GM12872 (cell line): ENCODE measurements around the gene KNSTRN.

Experiments
- TF ChIP-seq, protein P1 (sequence below): IDR thresholded peaks from 3 replicates; pipeline ENCODE4 v1.5.1; 2011; ENCODE audit warnings: low read depth, mild to moderate bottlenecking, low read length, moderate library complexity; ENCODE audit not compliant: insufficient read depth

KNSTRN gene

DNA sequence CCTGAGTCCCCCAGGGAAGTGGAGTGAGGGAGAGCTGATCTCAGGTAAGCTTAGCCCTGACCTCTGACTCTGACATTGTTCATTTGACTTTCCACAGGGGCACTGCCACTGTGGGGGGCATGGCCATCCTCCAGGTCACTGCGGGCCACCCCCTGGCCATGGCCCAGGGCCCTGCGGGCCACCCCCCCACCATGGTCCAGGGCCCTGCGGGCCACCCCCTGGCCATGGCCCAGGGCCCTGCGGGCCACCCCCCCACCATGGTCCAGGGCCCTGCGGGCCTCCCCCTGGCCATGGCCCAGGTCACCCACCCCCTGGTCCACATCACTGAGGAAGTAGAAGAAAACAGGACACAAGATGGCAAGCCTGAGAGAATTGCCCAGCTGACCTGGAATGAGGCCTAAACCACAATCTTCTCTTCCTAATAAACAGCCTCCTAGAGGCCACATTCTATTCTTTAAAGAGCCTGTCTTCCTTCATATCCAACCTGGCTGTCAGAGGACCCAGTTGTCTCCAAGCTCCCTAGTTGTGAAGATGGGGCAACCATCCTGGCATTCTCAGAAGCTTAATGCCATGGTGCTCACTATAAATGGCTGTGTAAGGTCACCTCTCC is 26.4 kb upstream of the KNSTRN start:
- TF ChIP-seq, protein P1, sequence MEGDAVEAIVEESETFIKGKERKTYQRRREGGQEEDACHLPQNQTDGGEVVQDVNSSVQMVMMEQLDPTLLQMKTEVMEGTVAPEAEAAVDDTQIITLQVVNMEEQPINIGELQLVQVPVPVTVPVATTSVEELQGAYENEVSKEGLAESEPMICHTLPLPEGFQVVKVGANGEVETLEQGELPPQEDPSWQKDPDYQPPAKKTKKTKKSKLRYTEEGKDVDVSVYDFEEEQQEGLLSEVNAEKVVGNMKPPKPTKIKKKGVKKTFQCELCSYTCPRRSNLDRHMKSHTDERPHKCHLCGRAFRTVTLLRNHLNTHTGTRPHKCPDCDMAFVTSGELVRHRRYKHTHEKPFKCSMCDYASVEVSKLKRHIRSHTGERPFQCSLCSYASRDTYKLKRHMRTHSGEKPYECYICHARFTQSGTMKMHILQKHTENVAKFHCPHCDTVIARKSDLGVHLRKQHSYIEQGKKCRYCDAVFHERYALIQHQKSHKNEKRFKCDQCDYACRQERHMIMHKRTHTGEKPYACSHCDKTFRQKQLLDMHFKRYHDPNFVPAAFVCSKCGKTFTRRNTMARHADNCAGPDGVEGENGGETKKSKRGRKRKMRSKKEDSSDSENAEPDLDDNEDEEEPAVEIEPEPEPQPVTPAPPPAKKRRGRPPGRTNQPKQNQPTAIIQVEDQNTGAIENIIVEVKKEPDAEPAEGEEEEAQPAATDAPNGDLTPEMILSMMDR, result no peak

DNA sequence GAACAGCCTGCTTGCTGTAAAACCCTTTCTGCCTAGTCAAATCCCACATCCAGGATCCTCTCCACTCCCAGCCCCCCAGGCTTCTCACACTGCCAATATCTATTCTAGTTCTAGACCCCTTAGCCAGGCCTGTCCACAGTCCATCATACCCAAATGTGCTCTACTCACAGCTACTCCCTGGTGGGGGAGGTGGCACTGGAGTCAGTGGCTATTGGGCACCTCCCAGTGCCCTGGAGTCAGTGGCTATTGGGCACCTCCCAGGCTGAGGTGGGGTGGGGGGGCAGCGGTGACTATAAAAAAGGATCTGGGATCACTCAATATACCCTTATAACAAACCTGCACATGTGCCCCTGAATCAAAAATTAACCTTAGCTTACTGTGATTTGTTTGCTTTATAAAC is 25.3 kb upstream of the KNSTRN start:
- TF ChIP-seq, protein P1, result no peak

DNA sequence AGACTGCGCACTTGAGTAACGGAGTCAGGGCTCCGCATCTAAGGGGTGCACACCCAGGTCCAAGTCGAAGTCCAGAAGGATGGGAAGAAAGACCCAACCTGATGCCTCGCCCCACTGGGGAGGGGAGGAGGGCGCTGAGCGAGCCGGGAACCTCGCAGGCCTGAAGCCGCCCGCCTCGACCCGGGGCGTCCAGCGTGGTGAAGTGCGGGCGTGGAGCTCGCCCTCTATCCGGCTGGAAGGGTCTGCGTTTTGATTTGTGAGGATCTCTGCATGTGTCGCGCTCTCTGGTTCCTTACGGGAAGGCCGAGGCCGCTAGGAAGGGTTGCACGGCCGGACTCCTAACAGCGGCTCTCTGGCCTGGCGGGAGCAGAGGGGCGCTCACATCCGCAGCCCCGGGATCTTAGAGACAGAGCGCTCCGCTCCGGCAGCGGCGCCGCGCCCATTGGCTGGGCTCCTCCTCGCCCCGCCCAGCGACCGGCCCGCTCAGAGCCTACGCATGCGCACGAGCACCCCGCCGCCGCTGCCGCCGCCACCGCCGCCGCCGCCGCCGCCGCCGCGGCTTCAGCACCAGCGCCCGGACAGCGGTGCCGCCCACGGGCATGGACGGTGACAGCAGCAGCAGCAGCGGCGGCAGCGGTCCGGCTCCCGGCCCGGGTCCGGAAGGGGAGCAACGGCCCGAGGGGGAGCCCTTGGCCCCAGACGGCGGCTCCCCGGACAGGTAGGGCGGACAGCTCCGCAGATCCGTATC is 24.6 kb upstream of the KNSTRN start, which contains the start of gene DISP2:
Gene DISP2, plus strand, starts transcription at position 497 of the 748 bp plus-strand sequence. Its CDS starts 103 bp downstream, at position 600.
- TF ChIP-seq, protein P1, result no peak

DNA sequence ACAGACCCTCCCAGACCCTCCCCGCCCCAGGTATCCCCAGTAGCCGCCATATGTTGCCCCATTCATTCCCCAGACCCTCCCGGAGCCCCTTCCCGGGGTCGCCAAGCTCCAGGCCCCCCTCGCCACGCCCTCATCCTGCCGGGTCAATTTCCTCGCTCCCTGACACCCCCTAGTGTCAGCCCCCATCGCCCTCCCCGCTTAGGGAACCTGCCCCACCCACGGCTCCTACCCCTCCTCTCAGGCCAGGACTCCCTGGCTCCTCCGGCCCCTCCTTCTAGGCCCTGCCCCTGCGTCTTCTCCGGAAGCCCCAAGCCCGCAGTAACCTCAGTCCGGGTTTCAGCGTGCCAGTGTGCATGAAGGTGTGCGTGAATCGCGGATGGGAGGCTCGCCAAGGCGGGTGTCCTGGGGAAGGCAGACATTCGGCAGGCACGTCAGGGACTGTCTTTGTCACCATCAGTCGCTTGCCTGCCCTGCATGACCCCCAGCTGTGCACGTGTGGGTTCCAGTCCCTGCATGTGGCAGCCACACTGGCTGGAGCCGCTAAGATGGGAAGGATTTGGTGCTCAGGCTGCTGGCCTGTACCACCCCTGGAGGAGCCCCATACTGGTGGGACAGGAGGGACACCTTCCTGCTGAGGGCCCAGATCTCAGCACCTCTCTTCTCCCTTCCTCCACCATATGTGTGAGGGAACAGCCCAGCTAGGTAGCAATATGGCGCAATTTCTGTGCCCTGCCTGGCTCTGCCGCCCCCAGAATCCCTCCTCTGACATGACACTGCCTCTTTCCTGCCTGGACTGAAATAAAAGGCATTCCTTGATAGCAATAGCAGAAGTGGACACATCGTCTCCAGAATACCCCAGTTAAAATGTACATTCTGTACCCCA is 23.8 kb upstream of the KNSTRN start:
- TF ChIP-seq, protein P1, result peak; percentile 11; the same call in 1 of the 3 replicates

DNA sequence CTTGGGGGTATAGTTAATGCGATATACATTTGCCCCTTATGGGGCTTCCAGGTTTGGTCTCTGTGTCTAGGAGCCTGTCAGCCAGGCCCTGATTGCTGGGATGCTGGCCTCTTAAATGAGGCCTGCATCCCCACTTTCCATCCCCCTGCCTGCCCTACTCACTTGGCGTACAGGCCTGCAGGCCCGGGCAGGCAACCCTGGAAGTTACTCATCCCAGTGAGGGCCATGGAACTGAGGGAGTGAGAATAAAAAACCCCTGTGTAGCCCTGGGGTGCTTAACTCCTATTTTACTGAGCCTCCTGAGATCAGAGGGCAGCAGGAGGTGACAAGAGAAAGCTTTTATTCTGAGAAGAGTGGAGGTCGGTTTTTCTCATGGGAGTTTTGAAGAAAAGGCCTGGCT is 22.5 kb upstream of the KNSTRN start:
- TF ChIP-seq, protein P1, result no peak

DNA sequence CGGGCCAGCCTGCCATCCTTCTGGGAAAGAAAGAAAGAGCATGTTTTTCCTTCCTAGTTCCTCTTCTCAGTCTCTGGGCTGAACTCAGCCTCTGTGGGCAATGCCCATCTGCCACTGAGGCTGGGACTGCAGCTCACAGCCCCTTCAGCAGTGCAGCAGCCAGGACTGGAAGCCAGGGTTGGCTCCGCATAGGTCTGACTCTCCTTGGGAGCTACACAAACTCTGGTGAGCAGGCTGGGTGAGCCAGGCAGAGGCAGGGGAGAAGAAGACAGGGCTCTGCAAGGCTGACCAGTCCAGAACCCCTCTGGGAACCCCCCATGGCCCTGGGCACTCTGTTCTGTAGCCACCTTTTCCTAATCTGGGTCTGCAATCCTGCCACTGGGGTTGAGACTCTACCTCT is 20.9 kb upstream of the KNSTRN start:
- TF ChIP-seq, protein P1, result no peak

DNA sequence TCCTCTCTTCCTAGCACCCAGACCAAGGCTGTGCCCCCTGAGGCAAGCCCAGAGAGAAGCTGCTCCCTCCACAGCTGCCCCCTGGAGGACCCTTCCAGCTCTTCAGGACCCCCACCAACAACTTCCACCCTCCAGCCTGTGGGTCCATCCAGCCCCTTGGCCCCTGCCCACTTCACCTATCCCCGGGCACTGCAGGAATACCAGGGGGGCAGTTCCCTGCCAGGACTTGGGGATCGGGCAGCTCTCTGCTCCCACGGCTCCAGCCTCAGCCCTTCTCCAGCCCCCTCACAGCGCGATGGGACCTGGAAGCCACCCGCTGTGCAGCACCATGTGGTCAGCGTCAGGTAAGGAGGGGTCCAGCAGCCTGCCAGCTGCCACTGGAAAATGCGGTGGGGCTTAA is 18.9 kb upstream of the KNSTRN start:
- TF ChIP-seq, protein P1, result no peak
